ENCODE measurements around the gene SCYGR1. TPM values are rescaled to one million over a fixed set of nuclear protein-coding genes. Genes with fewer than 3 reads are reported as not detected.

The SCYGR1 gene
- total RNA-seq, 1 donor from 2014 or later: not detected

DNA sequence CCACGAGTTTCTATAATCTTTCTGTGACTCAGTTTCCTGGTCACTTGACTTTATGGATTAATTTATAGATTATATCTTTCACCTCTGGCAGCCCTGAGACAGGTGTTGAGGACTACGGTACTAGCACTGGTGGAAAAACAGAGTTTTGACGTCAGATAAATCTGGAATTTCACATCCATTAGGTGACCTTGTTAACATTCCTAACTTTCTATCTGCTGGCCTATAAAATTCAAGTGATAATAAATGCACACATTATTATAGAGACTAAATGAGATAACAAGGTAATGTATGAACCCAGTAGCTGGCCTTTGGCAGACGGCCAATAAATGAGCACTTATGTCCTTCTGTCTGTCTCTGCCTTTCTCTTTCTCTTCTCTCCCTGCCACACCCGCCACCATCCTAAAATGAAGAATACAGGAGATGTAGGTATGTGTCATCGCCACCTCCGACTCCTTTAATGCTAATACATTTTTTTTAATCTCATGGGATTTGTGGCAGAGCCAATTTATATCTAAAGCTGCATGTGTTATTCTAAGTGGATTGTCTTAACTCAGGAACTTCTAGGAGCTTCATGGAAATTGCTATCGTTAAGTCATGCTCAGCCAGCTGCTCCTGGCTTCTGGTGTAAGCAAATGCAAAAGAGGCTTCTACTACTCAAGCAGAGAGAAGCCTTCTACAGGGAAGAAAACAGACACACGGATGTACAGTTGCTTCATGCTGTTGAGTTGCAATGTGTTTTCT lies 10.9 kb downstream of the SCYGR1 start:
- ATAC-seq (no peak), DNase-seq (no peak)
- intact Hi-C loops (cut with DNase I): no loop called here
- no peaks in the 10 kb centered on the region for H3K36me3 ChIP-seq
- no peaks in the 10 kb centered on the region for H3K27me3 ChIP-seq
- H3K4me1 ChIP-seq: no peaks in the 10 kb centered on the region
- H3K9me3 ChIP-seq: no peaks in the 10 kb centered on the region
- H3K4me3 ChIP-seq: no peak overlapping the region
- H3K27ac ChIP-seq: no peak overlapping the region
- TF ChIP-seq, protein P1, sequence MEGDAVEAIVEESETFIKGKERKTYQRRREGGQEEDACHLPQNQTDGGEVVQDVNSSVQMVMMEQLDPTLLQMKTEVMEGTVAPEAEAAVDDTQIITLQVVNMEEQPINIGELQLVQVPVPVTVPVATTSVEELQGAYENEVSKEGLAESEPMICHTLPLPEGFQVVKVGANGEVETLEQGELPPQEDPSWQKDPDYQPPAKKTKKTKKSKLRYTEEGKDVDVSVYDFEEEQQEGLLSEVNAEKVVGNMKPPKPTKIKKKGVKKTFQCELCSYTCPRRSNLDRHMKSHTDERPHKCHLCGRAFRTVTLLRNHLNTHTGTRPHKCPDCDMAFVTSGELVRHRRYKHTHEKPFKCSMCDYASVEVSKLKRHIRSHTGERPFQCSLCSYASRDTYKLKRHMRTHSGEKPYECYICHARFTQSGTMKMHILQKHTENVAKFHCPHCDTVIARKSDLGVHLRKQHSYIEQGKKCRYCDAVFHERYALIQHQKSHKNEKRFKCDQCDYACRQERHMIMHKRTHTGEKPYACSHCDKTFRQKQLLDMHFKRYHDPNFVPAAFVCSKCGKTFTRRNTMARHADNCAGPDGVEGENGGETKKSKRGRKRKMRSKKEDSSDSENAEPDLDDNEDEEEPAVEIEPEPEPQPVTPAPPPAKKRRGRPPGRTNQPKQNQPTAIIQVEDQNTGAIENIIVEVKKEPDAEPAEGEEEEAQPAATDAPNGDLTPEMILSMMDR (IDR thresholded peaks at IDR 0.05): no peak

DNA sequence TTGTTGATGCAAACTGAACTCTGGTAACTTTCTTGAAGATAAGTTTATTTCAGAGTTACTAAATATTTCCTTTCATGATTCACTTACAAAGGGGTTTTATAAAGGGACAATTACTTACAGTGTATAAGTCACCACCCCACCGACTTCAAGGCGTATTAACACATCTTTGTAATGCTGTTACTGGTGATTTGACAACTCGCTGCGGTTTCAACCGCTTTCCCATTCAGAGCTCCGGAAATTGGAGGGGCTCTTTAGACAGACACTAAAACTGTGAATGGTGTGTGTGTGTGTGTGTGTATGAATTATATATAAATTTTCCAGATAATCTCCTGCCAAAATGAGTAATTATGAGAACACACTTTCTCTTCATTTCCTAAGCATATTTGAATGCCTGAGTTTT lies 13.6 kb downstream of the SCYGR1 start:
- no peak for ATAC-seq

DNA sequence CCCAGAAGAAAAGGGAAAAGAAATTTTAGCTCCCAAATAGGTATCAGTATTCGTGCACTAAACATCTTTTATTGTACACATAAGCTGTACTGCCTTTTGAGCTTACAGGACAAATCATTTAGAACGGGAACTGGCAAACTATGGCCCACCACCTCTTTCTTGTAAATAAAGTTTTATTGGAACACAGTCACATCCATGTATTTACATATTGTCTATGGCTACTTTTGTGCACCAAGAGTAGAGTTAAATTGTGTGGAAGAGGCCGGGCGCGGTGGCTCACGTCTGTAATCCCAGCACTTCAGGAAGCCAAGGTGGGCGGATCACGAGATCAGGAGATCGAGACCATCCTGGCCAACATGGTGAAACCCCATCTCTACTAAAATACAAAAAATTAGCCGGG lies 14.4 kb downstream of the SCYGR1 start:
- H3K4me1 ChIP-seq: no peaks in the 10 kb centered on the region
- no peak overlapping the region for H3K27ac ChIP-seq
- ATAC-seq (no peak), DNase-seq (no peak)
- H3K9me3 ChIP-seq: no peaks in the 10 kb centered on the region
- TF ChIP-seq, protein P1 (IDR thresholded peaks at IDR 0.05): no peak
- no peaks in the 10 kb centered on the region for H3K36me3 ChIP-seq
- intact Hi-C loops (cut with DNase I): no loop called here
- H3K27me3 ChIP-seq: no peaks in the 10 kb centered on the region
- no peak overlapping the region for H3K4me3 ChIP-seq

More for the DNA sequence above, 13.6 kb downstream of the SCYGR1 start:
- H3K9me3 ChIP-seq: no peaks in the 10 kb centered on the region
- intact Hi-C loops (cut with DNase I): no loop called here
- no peak overlapping the region for H3K27ac ChIP-seq
- H3K36me3 ChIP-seq: no peaks in the 10 kb centered on the region
- TF ChIP-seq, protein P1 (IDR thresholded peaks at IDR 0.05): no peak
- no peak for DNase-seq
- no peaks in the 10 kb centered on the region for H3K4me1 ChIP-seq
- H3K27me3 ChIP-seq: no peaks in the 10 kb centered on the region
- no peak overlapping the region for H3K4me3 ChIP-seq

DNA sequence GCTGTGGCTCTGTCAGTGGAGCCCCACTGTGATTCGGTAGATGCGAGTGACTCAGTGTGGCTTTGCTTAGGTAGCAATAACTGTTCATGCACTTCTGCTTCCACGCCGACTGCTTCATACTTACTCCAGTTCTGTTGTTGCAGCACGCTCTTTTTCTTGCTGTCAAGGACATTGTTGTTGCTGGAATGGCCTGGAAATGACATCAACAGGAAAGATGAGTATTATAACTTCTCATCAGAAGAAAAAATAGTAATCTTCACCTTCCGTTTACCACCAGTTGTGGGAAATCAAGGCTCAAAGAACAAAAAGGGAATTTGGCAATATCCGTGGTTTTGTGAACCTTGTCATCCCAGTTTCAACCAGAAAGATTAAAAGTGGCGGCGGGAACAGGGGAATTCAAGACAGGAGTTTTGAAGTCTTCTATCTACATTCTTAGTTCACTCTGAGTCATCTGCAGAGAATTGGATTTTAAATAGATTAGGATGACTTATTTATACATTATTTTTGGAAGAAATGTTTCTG lies 16.9 kb downstream of the SCYGR1 start:
- no peaks in the 10 kb centered on the region for H3K9me3 ChIP-seq
- no peak for DNase-seq
- ATAC-seq: peak; percentile 90
- no peak overlapping the region for H3K27ac ChIP-seq
- TF ChIP-seq, protein P1 (IDR thresholded peaks at IDR 0.05): no peak
- H3K27me3 ChIP-seq: no peaks in the 10 kb centered on the region
- H3K4me1 ChIP-seq: peaks cover 4% of the 10 kb centered on the region
- H3K4me3 ChIP-seq: no peak overlapping the region
- intact Hi-C loops (cut with DNase I): no loop called here
- H3K36me3 ChIP-seq: no peaks in the 10 kb centered on the region

- Histone ChIP-seq H3K4me3 (no peak overlapping the region), H3K27me3 (no peaks in the 10 kb centered on the region), H3K36me3 (no peaks in the 10 kb centered on the region), H3K9me3 (no peaks in the 10 kb centered on the region), H3K27ac (no peak overlapping the region), H3K4me1 (peaks cover 4% of the 10 kb centered on the region)
- DNase-seq (no peak), ATAC-seq (no peak)
- intact Hi-C loops (cut with DNase I): no loop called here
- TF ChIP-seq, protein P1 (IDR thresholded peaks at IDR 0.05): no peak
These were observed 17.7 kb downstream of the SCYGR1 start for GRCh38 chr2:227370092-227370491.
